Trophoblast cell (in vitro differentiated cells and primary cell): ENCODE measurements around the gene PLEKHG4B.

Experiments used
- DNase-seq, 2 donors: peaks; one replicate each; pipeline ENCODE4 v3.0.0-alpha.2; 2016
- H2AFZ ChIP-seq: 2 replicates; pipeline ENCODE4 v1.6.1; 2013; ENCODE audit warnings: low read length, moderate library complexity, mild to moderate bottlenecking; ENCODE audit not compliant: insufficient read depth, poor library complexity
- H2AK5ac ChIP-seq: 2 replicates; pipeline ENCODE4 v1.6.1; 2013; ENCODE audit warnings: mild to moderate bottlenecking, low read length
- H2BK120ac ChIP-seq: 2 replicates; pipeline ENCODE4 v1.6.1; 2013; ENCODE audit warnings: low read length, mild to moderate bottlenecking, moderate library complexity; ENCODE audit not compliant: insufficient read depth, poor library complexity
- H2BK12ac ChIP-seq: 2 replicates; pipeline ENCODE4 v1.6.1; 2013; ENCODE audit warnings: mild to moderate bottlenecking, low read length, moderate library complexity
- H2BK5ac ChIP-seq: 2 replicates; pipeline ENCODE4 v1.6.1; 2013; ENCODE audit warnings: low read length, low read depth, moderate library complexity, mild to moderate bottlenecking; ENCODE audit not compliant: poor library complexity
- H3K14ac ChIP-seq: 2 replicates; pipeline ENCODE4 v1.6.1; 2013; ENCODE audit warnings: mild to moderate bottlenecking, low read length
- H3K18ac ChIP-seq: 2 replicates; pipeline ENCODE4 v1.6.1; 2013; ENCODE audit warnings: mild to moderate bottlenecking, low read length
- H3K23ac ChIP-seq: 2 replicates; pipeline ENCODE4 v1.6.1; 2013; ENCODE audit warnings: low read length
- H3K27ac ChIP-seq: 2 replicates; pipeline ENCODE4 v1.5.1; 2013; ENCODE audit warnings: low read depth, mild to moderate bottlenecking, inconsistent platforms, low read length, moderate library complexity
- H3K27me3 ChIP-seq: 2 replicates; pipeline ENCODE4 v1.6.1; 2013; ENCODE audit warnings: inconsistent platforms, mild to moderate bottlenecking, low read length, moderate library complexity; ENCODE audit not compliant: insufficient read depth
- H3K36me3 ChIP-seq, 2 experiments: 1 replicate in 1 of 2; 2 replicates in 1 of 2; pipeline ENCODE4 v1.6.1; 2013; ENCODE audit warnings: low read length in 2 of 2, mild to moderate bottlenecking in 2 of 2, moderate library complexity in 1 of 2; ENCODE audit not compliant: insufficient read depth in 2 of 2, control insufficient read depth in 1 of 2
- H3K4ac ChIP-seq: 2 replicates; pipeline ENCODE4 v1.6.1; 2013; ENCODE audit warnings: low read depth, mild to moderate bottlenecking, low read length, moderate library complexity
- H3K4me1 ChIP-seq, 2 experiments: 1 replicate in 1 of 2; 2 replicates in 1 of 2; pipeline ENCODE4 v1.6.1; 2013; ENCODE audit warnings: low read length in 2 of 2, mild to moderate bottlenecking in 2 of 2, moderate library complexity in 1 of 2; ENCODE audit not compliant: insufficient read depth in 2 of 2, control insufficient read depth in 1 of 2
- H3K4me2 ChIP-seq: 2 replicates; pipeline ENCODE4 v1.6.1; 2013; ENCODE audit warnings: inconsistent platforms, mild to moderate bottlenecking, low read length, moderate library complexity
- H3K4me3 ChIP-seq: 2 replicates; pipeline ENCODE4 v1.5.1; 2013; ENCODE audit warnings: mild to moderate bottlenecking, low read depth, low read length, inconsistent platforms
- H3K79me1 ChIP-seq: one replicate; pipeline ENCODE4 v1.6.1; 2013; ENCODE audit warnings: low read length
- H3K79me2 ChIP-seq: 2 replicates; pipeline ENCODE4 v1.6.1; 2013; ENCODE audit warnings: low read length, mild to moderate bottlenecking; ENCODE audit not compliant: control insufficient read depth, insufficient read depth, poor library complexity
- H3K9ac ChIP-seq: 2 replicates; pipeline ENCODE4 v1.6.1; 2013; ENCODE audit warnings: mild to moderate bottlenecking, low read length
- H3K9me3 ChIP-seq: 2 replicates; pipeline ENCODE4 v1.6.1; 2013; ENCODE audit warnings: low read depth, mild to moderate bottlenecking, control low read depth, inconsistent platforms, low read length; ENCODE audit not compliant: insufficient read depth
- H4K12ac ChIP-seq: 2 replicates; pipeline ENCODE4 v1.6.1; 2013; ENCODE audit warnings: low read depth, mild to moderate bottlenecking, low read length, moderate library complexity
- H4K8ac ChIP-seq: 2 replicates; pipeline ENCODE4 v1.6.1; 2013; ENCODE audit warnings: low read depth, mild to moderate bottlenecking, low read length, moderate library complexity
- H4K91ac ChIP-seq: one replicate; pipeline ENCODE4 v1.6.1; 2013; ENCODE audit warnings: low read depth, mild to moderate bottlenecking, low read length, moderate library complexity
- WGBS: extraction: QIAGEN DNeasy Blood & Tissue Kit; methylation state at CpG from one replicate; pipeline ENCODE4 v1.1.7; 2013; ENCODE audit warnings: missing lambda C conversion rate; ENCODE audit not compliant: insufficient read length, insufficient coverage; ENCODE audit errors: extremely low coverage; 5-methylcytosine and 5-hydroxymethylcytosine counted together

The PLEKHG4B gene

GRCh38 chr5:147751-148150, 55.8 kb downstream of the PLEKHG4B start:
- H4K91ac ChIP-seq: no peak overlapping the region
- WGBS: no CpG with 5 or more reads among the region's 1 CpG
- no peaks in the 10 kb centered on the region for H3K79me2 ChIP-seq
- H2BK5ac ChIP-seq: no peak overlapping the region
- no peak for DNase-seq
- H2AFZ ChIP-seq: no peak overlapping the region
- no peak overlapping the region for H3K14ac ChIP-seq
- H3K9ac ChIP-seq: no peak overlapping the region
- no peak overlapping the region for H2AK5ac ChIP-seq
- no peaks in the 10 kb centered on the region for H3K4me1 ChIP-seq
- no peak overlapping the region for H3K4ac ChIP-seq
- no peaks in the 10 kb centered on the region for H3K79me1 ChIP-seq
- H4K8ac ChIP-seq: no peak overlapping the region
- H3K27me3 ChIP-seq: no peaks in the 10 kb centered on the region
- no peak overlapping the region for H2BK120ac ChIP-seq
- H3K9me3 ChIP-seq: peaks cover 15% of the 10 kb centered on the region
- H2BK12ac ChIP-seq: no peak overlapping the region
- H3K36me3 ChIP-seq: peaks cover 42 to 50% of the 10 kb centered on the region in 2 experiments
- no peak overlapping the region for H4K12ac ChIP-seq
- no peak overlapping the region for H3K4me3 ChIP-seq
- no peak overlapping the region for H3K18ac ChIP-seq
- H3K4me2 ChIP-seq: no peak overlapping the region
- no peak overlapping the region for H3K27ac ChIP-seq
- H3K23ac ChIP-seq: no peak overlapping the region

GRCh38 chr5:149745-150485, 57.9 kb downstream of the PLEKHG4B start:
- Histone ChIP-seq H2BK12ac (no peak overlapping the region), H3K4me2 (no peak overlapping the region), H4K91ac (no peak overlapping the region), H3K27me3 (no peaks in the 10 kb centered on the region), H3K23ac (no peak overlapping the region), H2BK120ac (no peak overlapping the region), H3K27ac (no peak overlapping the region), H3K79me2 (no peaks in the 10 kb centered on the region), H2AFZ (no peak overlapping the region), H4K8ac (no peak overlapping the region), H3K9me3 (peaks cover 15% of the 10 kb centered on the region), H3K18ac (no peak overlapping the region), H3K4ac (no peak overlapping the region), H3K4me3 (no peak overlapping the region), H2BK5ac (no peak overlapping the region), H2AK5ac (no peak overlapping the region), H3K4me1 (no peaks in the 10 kb centered on the region), H3K9ac (no peak overlapping the region), H3K79me1 (no peaks in the 10 kb centered on the region), H4K12ac (no peak overlapping the region), H3K14ac (no peak overlapping the region), H3K36me3 (peaks cover 41 to 49% of the 10 kb centered on the region in 2 experiments)
- no CpG with 5 or more reads among the region's 6 CpGs for WGBS
- DNase-seq: no peak

GRCh38 chr5:150746-151145, 58.8 kb downstream of the PLEKHG4B start:
- no peaks in the 10 kb centered on the region for H3K79me1 ChIP-seq
- no peaks in the 10 kb centered on the region for H3K79me2 ChIP-seq
- H4K8ac ChIP-seq: no peak overlapping the region
- H3K9ac ChIP-seq: no peak overlapping the region
- no peak overlapping the region for H2BK120ac ChIP-seq
- no peak overlapping the region for H3K4me3 ChIP-seq
- no peak overlapping the region for H4K12ac ChIP-seq
- no peak for DNase-seq
- H3K4me2 ChIP-seq: no peak overlapping the region
- H2BK5ac ChIP-seq: no peak overlapping the region
- H3K27ac ChIP-seq: no peak overlapping the region
- no peak overlapping the region for H2AK5ac ChIP-seq
- H3K4ac ChIP-seq: no peak overlapping the region
- no peak overlapping the region for H3K23ac ChIP-seq
- no peak overlapping the region for H3K14ac ChIP-seq
- H3K27me3 ChIP-seq: no peaks in the 10 kb centered on the region
- H3K4me1 ChIP-seq: no peaks in the 10 kb centered on the region
- H2BK12ac ChIP-seq: no peak overlapping the region
- peaks cover 12% of the 10 kb centered on the region for H3K9me3 ChIP-seq
- WGBS: no CpG with 5 or more reads among the region's 4 CpGs
- H4K91ac ChIP-seq: no peak overlapping the region
- peaks cover 41 to 48% of the 10 kb centered on the region in 2 experiments for H3K36me3 ChIP-seq
- no peak overlapping the region for H2AFZ ChIP-seq
- no peak overlapping the region for H3K18ac ChIP-seq

- Histone ChIP-seq H3K23ac (no peak overlapping the region), H3K4me1 (no peaks in the 10 kb centered on the region), H3K27me3 (no peaks in the 10 kb centered on the region), H3K4ac (no peak overlapping the region), H2BK12ac (no peak overlapping the region), H2AFZ (no peak overlapping the region), H3K79me2 (no peaks in the 10 kb centered on the region), H3K27ac (no peak overlapping the region), H3K4me2 (no peak overlapping the region), H4K12ac (no peak overlapping the region), H4K8ac (no peak overlapping the region), H2BK5ac (no peak overlapping the region), H3K9ac (no peak overlapping the region), H3K79me1 (no peaks in the 10 kb centered on the region), H2AK5ac (no peak overlapping the region), H2BK120ac (no peak overlapping the region), H3K18ac (no peak overlapping the region), H4K91ac (no peak overlapping the region), H3K4me3 (no peak overlapping the region), H3K36me3 (peaks cover 41 to 47% of the 10 kb centered on the region in 2 experiments), H3K9me3 (peaks cover 3% of the 10 kb centered on the region), H3K14ac (no peak overlapping the region)
- no CpG with 5 or more reads among the region's 6 CpGs for WGBS
- no peak for DNase-seq
Observed at GRCh38 chr5:152077-152476, 60.1 kb downstream of the PLEKHG4B start.
